Measurements from ENCODE around the gene TOB1.

TOB1 gene, protein sequence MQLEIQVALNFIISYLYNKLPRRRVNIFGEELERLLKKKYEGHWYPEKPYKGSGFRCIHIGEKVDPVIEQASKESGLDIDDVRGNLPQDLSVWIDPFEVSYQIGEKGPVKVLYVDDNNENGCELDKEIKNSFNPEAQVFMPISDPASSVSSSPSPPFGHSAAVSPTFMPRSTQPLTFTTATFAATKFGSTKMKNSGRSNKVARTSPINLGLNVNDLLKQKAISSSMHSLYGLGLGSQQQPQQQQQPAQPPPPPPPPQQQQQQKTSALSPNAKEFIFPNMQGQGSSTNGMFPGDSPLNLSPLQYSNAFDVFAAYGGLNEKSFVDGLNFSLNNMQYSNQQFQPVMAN

DNA sequence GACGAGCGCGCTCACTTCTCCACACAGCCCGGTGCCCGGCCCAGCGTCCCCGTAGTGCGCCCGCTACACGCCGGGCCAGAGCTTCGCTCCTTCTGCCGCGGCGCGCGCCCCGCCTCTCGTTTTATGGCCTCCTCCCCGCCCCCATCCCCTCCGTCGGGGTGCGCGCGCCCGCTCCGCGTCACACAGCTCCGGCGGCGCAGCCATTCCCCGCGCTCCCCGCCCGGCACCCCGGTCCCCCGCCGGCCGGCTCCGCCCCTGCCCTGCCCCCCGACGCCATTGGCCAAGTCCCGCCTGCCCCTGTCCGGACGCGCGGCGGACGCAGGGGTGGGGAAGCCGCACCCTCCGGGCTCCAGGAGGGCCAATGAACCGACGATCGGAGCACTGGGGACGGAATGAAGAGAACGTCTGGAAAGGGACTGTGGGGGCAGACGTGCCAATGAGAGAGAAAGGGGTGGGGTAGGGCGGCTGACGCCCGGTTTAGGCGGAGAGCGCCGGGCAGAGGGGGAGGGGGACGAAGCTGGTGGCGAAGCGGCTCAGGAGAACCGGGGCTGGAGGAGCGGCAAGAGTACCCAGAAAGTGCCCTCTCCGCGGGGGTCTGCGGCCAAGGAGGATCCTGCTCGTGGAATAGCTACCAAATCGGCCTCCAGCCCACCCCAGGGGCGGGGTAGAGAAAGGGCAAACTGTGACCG, at the start of gene TOB1:
TSS of gene TOB1 (minus strand) at position 94 of the 689 bp plus-strand sequence. CDS start 2,337 bp downstream, outside the sequence.
- peak; percentile 97 for DNase-seq (ENCODE audit: low read depth)

DNA sequence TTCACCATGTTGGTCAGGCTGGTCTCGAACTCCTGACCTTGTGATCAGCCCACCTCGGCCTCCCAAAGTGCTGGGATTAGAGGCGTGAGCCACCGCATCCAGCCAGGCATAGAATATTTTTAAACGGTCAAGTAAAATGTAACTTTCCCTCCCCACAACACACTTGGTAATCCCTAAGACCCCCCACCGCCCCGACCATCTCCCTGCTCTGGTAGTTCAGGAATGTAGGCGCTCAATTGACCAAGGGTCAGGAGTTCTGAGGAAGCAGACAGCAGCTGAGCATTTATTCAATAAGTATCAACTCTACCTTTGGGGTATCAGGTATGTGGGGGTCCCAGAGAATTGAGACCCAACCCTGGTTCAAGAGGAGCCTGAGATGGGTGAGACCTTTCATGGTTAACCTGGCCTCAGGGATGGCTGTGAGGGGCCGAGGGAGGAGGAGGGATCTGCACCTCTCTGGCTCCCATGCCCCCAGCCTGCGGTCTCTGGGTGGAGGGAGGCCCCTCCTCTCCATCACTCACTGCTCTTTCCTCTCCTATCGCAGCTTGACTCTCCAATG, 48.4 kb upstream of the TOB1 start:
- no peak for DNase-seq (ENCODE audit: low read depth)

DNA sequence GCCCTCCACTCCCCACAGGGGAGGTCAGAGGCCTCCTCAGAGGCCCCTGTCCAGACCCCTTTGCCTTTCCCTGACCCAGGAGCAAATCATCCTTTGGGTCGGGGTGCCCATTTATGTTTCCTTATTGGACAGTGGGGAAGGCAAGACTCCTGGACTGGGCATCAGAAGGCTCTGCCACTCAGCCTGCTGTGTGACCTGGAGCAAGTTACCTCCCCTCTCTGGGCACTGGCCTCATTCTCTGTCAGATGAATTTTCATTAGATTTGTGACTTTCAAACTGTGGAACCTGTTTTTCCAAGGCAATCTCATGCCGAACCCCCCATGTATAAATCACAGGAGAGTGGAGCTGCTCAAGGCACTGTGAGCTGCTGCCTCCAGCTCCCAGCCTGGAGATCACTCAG, 47.0 kb upstream of the TOB1 start:
- no peak for DNase-seq (ENCODE audit: low read depth)

DNA sequence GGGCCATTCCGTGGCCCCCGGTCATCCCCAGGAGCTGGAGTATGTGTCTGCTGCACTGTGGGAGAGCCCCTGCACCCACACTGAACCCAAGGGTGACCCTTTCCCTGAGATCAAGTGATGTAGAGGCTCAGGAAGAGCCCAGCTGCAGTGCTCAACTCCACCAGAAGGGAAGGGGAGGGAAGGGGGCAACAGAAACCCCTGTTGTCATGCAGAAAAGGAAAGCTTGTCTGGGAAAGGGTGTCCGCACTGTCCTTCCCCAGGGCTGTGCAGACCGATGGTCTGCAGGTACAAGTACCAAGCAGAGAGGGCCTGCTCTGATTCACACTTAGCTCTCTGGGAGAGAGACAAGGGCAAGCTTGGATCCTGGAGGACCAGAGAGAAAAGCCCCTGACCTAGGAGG, 45.7 kb upstream of the TOB1 start:
- DNase-seq (ENCODE audit: low read depth), result no peak

DNA sequence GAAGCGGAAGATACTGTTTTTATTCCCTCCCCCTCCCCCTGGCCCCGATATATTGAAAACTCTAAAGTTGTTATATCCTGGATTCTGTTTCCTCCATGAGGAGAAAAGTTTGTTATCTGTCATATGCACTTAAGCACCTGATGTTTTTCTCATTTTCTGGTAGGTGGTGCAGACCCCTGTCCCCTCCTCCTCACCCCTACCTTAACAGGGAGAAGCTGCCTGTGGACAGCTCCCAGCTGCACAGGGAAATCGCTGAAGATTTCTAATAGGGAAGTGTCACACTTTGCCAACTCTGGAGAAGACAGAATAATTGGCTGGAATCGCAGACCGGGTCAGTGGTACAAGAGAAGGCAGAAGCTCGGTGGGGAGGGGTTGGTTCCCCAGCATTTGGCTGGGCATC, 45.3 kb upstream of the TOB1 start:
- no peak for DNase-seq (ENCODE audit: low read depth)

DNA sequence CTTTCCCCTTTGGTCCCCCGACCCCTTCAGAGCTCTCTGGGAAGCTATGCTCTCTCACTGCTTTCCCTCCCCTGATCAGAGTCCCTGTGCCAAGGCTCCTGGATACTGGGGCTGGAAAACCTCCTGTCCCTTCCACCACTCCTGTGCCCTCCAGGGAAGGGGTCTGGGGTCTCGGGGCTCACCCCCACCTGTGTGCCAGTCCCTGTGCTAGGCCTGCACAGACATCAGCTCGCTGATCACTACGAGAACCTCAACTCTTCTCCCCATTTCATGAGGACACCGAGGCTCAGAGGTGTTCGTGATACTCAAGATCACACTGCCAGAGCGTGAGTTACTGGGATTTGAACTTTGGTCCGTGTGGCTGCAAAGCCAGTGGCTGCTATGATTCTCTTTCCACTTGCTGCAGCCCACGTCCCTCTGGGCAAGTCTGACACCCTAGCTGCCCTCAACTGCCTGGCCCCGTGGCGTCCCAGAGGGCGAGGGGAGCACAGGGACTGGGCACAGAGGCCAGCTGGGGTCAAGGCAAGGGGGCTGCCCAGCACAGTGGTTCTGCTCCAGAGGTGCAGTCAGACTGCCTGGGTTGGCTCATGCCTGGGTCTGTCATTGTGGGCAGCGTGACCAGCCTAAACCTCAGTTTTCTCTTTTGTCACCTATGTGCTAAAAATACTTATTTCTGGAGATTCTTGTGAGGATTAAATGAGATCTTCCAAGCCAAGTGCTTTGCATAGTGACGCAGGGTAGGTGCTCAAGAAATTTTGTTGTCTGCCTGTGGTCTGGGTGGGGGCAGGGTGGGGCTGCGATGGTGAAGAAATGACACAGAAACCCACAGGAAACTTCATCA, 43.8 kb upstream of the TOB1 start:
- peak; percentile 62 for DNase-seq (ENCODE audit: low read depth)

DNA sequence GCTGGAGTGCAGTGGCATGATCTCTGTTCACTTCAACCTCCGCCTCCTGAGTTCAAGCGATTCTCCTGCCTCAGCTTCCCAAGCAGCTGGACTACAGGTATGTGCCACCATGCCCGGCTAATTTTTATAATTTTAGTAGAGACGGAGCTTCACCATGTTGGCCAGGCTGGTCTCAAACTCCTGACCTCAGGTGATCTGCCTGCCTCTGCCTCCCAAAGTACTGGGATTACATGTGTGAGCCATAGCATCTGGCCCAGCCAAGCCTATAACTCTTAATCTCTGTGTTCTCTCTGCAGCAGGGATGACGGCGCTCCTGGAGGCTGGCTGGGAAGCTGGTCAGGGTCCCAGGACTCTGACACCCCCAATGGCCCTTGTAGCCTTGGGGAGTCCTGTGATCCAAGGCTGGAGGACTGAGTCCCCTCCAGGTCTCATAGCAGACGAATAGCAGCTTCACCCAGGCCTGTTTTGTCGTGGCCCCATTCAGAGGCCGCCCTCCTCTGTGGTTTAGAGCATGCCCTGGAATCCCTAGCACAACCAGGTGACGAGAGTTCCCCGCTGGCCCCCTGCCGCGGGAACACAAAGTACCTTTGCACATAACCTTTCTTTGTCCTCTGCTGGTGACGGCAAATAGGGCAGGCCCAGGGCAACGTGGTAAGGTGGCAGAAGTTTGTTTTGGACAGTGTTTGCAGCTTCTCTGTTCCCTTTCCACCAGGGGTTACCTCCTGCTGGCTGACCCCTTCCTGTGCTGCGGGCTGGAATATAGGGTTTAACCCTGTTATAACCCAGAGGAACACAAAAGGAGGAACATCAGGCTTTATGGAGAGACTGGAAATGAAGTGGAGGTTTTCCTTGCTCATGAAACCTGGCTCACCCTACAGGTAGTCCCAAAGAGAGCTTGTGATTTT, 43.0 kb upstream of the TOB1 start:
- peak; percentile 18 for DNase-seq (ENCODE audit: low read depth)

DNA sequence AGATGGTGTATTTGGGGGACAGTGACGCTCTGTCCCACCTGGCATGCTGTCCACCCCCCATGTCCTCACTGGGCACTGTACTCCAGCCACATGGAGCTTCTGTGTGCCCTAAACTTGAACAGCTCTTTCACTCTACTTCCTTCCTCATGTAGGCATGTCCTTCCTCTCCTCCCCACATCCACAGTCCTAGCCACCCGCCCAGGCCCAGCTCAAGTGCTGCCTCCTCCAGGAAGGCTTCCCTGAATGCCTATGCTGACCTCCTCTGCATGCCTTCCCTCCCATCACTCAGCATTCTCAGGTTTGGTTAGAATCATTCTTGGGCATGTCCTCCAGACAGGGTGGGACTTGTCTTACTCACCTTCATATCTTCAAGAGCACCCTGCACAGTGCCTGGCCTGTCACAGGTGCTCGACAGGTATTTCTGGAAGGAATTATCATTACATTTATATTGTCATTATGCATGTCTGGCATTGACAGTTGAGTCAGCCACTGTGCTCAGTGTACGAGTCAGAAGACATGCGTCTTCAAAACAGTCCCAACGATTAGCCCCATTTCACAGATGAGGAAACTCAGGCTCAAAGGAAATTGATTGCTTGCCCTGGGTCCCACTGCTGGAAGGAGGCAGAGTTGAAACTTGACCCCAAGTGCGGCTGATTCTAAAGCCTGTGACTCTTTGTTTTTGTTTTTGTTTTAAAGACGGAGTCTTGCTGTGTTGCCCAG, 42.1 kb upstream of the TOB1 start:
- no peak for DNase-seq (ENCODE audit: low read depth)

DNA sequence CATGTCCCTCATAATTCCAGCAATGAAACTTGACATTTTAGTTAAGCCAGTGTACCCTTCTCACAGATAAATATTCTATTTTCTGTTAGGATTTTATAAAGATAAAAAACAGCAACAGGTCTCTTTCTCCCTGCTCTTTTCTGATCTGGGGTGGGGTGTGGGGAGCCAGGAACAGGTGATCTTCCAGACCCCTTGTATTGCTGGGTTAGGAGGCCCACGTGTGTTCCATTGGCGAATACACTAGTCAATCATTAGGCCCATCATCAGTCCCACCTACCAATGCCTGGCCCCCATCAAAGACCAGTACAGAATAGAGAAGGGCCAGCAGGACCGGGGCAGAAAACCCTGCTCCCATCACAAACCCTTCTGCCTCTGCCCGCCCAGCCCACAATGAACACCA, 40.3 kb upstream of the TOB1 start:
- DNase-seq (ENCODE audit: low read depth), result no peak

DNA sequence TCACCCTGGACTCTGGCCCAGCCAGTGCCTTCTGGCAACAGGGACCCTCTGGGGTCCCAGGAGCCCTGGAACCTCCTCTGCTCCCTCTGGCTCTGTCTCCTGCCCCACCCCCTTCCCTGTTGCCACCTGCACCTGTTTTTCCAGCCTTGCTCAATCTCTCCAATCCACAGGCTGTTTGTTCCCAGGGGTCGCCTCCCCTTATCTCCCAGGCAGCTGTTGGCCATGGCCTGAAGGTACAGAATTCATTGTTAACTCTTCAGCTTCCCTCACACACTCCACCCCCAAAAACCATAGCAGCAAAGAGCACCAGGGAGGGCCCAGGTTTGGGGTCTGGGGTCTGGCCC, 39.3 kb upstream of the TOB1 start:
- DNase-seq (ENCODE audit: low read depth), result no peak

DNA sequence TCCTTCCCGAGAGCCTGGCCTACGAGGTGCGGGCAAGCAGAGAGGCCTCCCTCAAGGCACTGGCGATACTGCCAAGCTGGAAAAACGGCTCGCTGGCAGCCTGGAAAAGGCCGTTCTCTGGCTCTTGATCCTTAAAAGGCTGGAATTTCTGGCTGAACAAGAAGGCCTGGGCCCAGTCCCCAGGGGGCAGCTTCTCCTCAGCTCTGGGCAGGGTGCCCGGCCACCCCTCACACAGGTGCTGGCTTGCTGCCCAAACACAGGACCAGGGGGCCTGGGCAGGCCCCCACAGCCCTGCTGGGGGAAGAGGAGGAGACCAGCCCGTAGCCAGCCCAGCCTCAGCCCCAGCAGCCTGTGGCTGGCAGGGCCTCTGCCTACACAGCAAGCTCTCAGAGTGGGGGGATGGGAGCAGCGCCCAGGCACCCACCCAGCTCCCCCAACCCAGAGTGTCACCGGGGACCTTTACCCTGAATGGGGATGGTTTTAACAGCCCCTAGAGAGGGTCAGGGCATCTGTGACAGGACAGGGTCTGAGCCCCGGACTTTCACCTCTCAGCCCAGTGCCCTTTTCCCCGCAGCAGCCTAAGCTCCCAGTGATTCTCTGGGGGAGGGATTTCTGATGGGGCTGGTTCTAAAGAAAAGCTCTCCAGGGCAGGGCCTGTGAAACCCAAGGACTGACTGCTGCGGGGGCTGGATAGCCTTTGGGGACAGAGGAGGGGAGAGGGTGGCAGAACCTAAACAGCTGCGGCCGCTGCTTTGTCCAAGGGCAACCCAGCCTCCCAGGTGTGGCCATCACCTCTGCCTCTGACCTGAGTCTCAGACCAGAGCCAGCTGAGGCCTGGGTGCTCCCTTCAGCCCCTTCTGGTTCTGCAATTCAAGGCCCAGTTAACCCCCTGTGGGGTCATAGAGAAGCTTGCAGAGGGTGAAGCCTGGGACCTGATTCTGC, 38.6 kb upstream of the TOB1 start:
- DNase-seq (ENCODE audit: low read depth), result no peak

DNA sequence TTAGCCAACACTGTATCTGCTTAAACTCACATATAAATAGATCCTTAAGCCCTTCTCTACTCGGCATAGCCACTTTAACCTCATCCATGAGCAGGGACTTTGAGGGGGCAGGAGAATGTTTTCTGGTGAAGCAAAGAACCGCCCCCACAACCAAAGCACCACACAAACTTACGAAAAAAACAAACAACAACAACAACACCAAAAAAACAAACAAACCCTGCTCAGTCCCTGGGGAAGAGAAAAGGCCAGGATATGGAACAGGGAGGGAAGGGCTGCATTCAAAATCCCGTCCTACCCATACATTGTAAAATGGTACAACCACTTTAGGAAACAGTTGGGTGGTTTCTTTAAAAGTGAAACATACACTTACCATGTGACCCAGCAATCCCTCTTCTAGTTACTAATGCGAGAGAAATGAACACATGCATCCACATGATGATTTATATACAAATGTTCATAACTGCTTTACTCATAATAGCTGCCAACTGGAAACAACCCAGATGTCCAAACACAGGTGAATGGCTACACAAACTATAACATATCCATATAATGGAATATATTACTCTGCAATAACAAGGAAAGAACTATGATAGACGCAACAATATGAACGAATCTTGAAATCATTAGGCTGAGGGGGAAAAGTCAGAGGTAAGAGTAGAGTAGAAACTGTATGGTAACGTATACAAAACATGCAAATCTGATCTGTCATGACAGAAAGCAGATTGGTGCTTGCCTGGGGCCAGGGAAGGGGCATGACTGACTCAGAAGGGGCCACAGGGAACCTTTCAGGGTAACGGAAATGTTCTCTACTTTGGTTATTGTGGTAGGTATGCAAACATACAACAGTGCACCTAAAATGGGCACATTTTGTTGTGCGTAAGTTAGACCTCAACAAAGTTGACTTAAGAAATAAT, 37.7 kb upstream of the TOB1 start:
- DNase-seq (ENCODE audit: low read depth), result no peak

DNA sequence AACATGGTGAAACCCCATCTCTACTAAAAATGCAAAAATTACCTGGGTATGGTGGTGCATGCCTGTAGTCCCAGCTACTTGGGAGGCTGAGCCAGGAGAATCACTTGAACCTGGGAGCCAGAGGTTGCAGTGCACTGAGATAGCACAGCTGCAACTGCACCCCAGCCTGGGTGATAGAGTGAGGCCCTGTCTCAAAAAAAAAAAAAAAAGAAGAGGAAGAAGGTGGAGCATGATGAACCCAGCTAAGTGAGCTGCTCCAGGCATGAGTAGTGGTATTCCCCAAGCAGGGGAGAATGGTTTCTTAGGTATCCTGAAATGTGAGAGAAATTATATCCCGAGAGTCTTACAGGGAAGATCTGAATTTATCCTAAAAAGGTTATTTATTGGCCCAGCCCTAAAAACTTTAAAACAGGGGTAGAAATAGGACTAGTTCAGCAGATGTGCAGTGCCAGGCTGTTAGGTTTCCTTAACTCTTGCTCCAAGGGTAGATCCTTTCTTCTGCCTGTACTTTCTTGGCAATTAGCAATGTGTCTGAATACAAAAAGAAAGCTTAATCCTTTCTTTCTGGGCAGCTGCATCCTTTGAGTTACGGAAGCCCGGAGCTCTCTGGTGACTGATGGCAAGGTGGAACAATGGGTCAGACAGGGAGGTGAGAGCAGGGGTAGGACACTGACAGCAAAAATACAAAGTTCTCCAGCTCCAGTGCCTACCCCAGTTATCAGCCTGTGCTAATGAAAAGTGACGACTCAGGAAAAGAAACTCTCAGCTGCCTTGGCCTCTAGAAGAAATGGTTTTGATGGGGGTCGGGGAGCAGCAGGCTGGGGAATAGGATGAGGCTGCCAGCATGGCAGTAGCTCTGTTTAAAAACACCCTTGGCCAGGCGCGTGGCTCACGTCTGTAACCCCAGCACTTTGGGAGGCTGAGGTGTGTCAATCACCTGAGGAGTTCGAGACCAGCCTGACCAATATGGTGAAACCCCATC, 36.5 kb upstream of the TOB1 start:
- no peak for DNase-seq (ENCODE audit: low read depth)

DNA sequence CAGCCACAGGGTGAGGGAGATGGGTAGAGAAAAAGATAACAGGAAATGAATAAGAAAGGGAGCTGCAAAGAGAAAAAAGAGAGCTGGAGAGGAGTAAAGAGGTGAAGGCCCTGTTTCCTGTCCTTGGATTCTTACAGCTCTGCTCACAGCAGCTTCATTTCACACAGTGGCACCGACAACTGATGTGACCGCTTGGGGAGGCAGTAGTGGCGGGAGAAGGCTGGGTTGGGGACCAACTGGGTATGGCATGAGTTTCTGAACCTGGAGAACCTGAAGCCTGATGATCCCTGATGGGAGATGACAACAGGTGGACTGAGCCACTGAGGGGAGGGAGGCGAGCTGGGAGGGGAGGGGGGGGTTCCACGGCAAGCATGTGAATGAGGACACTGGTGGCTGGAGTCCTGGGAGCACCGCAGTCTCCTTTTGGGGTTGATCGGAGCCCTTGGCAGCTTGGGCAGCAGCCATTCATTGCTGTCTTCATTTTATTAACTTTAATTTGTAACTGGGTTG, 34.3 kb upstream of the TOB1 start:
- no peak for DNase-seq (ENCODE audit: low read depth)

DNA sequence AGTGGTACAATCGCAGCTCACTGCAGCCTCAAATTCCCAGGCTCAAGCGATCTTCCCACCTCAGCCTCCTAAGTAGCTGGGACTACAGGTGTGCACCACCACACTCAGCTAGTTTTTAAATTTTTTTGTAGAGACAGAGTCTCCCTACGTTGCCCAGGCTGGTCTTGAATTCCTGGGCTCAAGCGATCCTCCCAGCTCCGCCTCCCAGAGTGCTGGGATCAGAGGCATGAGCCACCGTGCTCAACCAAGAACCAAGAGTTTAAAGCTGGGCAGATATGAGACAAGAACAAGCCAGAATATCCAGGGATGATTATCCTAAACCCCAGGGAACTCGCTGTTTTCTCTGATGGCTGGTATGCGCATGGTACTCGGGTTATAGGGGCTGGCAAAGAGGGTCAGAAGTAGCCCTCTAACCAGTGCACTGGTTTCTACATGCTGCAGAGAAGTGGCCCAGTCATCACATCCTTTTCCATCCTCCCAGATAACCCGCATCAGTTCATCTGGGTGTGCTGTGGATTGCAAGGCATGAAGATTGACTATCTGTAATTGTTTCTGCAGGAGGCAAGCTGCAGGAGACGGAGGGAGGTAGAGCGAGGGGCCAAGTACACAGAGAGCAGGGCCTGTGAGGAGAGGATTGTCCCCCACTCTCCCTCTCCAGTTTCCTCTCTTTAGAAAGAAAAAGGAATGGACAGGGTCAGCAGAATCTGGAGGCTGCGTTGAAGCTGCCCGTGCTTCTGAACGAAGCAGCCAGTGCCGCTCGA, 33.6 kb upstream of the TOB1 start:
- no peak for DNase-seq (ENCODE audit: low read depth)

DNA sequence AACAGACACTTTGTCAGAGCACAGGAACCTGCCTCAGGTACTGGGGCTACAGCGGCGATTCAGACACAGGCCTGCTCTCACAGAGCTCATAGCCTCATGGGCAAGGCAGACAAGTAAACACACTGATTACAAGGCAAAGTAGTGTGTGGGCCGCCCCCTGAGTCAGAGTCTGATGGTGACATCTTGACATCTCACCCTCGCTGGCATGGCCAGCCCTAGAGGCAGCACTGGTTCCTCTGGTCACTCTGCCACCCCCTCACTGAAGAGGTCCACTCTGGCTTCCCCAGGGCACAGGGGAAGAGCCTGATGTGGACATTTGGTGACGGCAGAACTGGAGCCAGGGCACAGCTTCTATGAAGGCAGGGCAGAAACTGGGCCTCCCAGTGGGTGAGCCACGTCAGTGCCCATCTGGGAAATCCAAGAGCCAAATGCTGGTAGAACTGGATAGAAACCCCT, 32.9 kb upstream of the TOB1 start:
- no peak for DNase-seq (ENCODE audit: low read depth)
